Measurements from ENCODE around the gene NOLC1. TPM values are rescaled to one million over a fixed set of nuclear protein-coding genes. Genes with fewer than 3 reads are reported as not detected.

NOLC1 gene
- total RNA-seq = 100 to 1,000 TPM; 337 to 346 TPM

GRCh38 chr10:102151774-102152544, at the start of gene NOLC1:
NOLC1 (plus strand) TSS chr10:102152389; CDS start chr10:102152411, 22 bp downstream.
- no peaks in the 10 kb centered on the region for H3K27me3 Mint-ChIP-seq

GRCh38 chr10:102102421-102102820, 49.8 kb upstream of the NOLC1 start:
- no peak for DNase-seq
- peaks cover 3% of the 10 kb centered on the region for H3K36me3 Mint-ChIP-seq
- H3K9me3 Mint-ChIP-seq = no peaks in the 10 kb centered on the region
- no peaks in the 10 kb centered on the region for H3K27me3 Mint-ChIP-seq
- H3K27ac Mint-ChIP-seq = no peak overlapping the region
- peaks cover 10% of the 10 kb centered on the region for H3K4me1 Mint-ChIP-seq
- no peak overlapping the region for H3K4me3 Mint-ChIP-seq

More at GRCh38 chr10:102151774-102152544, at the start of gene NOLC1:
- peak within 1 kb of the TSS; percentile 99 for H3K4me3 Mint-ChIP-seq
- peak; percentile 99 for DNase-seq
- H3K4me1 Mint-ChIP-seq = peaks cover 46% of the 10 kb centered on the region
- H3K9me3 Mint-ChIP-seq = no peaks in the 10 kb centered on the region
- peak within 1 kb of the TSS; percentile 99 for H3K27ac Mint-ChIP-seq
- H3K36me3 Mint-ChIP-seq = peaks cover 79% of the 10 kb centered on the region

GRCh38 chr10:102106998-102107397, 45.2 kb upstream of the NOLC1 start:
- no peak overlapping the region for H3K4me3 Mint-ChIP-seq
- no peaks in the 10 kb centered on the region for H3K9me3 Mint-ChIP-seq
- H3K27ac Mint-ChIP-seq = no peak overlapping the region
- no peak for DNase-seq
- H3K4me1 Mint-ChIP-seq = peaks cover 14% of the 10 kb centered on the region
- H3K36me3 Mint-ChIP-seq = peaks cover 20% of the 10 kb centered on the region
- no peaks in the 10 kb centered on the region for H3K27me3 Mint-ChIP-seq

GRCh38 chr10:102109166-102110116, 42.7 kb upstream of the NOLC1 start:
- H3K27me3 Mint-ChIP-seq = no peaks in the 10 kb centered on the region
- DNase-seq = no peak
- no peaks in the 10 kb centered on the region for H3K9me3 Mint-ChIP-seq
- H3K27ac Mint-ChIP-seq = no peak overlapping the region
- H3K4me3 Mint-ChIP-seq = no peak overlapping the region
- peaks cover 26% of the 10 kb centered on the region for H3K4me1 Mint-ChIP-seq
- peaks cover 29% of the 10 kb centered on the region for H3K36me3 Mint-ChIP-seq

GRCh38 chr10:102111276-102111675, 40.9 kb upstream of the NOLC1 start:
- H3K27me3 Mint-ChIP-seq = no peaks in the 10 kb centered on the region
- no peak overlapping the region for H3K27ac Mint-ChIP-seq
- H3K36me3 Mint-ChIP-seq = peaks cover 27% of the 10 kb centered on the region
- no peaks in the 10 kb centered on the region for H3K9me3 Mint-ChIP-seq
- H3K4me3 Mint-ChIP-seq = no peak overlapping the region
- H3K4me1 Mint-ChIP-seq = peaks cover 31% of the 10 kb centered on the region
- no peak for DNase-seq

GRCh38 chr10:102112210-102112817, 39.9 kb upstream of the NOLC1 start:
- no peak overlapping the region for H3K27ac Mint-ChIP-seq

GRCh38 chr10:102113261-102113955, 38.8 kb upstream of the NOLC1 start:
- peak overlapping the region; percentile 84 for H3K4me3 Mint-ChIP-seq
- H3K36me3 Mint-ChIP-seq = peaks cover 30% of the 10 kb centered on the region
- no peaks in the 10 kb centered on the region for H3K27me3 Mint-ChIP-seq
- no peaks in the 10 kb centered on the region for H3K9me3 Mint-ChIP-seq
- DNase-seq = peak; percentile 10
- peaks cover 47% of the 10 kb centered on the region for H3K4me1 Mint-ChIP-seq
- H3K27ac Mint-ChIP-seq = peak overlapping the region; percentile 80

More at GRCh38 chr10:102112210-102112817, 39.9 kb upstream of the NOLC1 start:
- H3K9me3 Mint-ChIP-seq = no peaks in the 10 kb centered on the region
- H3K4me1 Mint-ChIP-seq = peaks cover 40% of the 10 kb centered on the region
- no peaks in the 10 kb centered on the region for H3K27me3 Mint-ChIP-seq
- no peak for DNase-seq
- peaks cover 27% of the 10 kb centered on the region for H3K36me3 Mint-ChIP-seq
- peak overlapping the region; percentile 84 for H3K4me3 Mint-ChIP-seq

GRCh38 chr10:102113956-102114857, 38.0 kb upstream of the NOLC1 start:
- peak overlapping the region; percentile 84 for H3K4me3 Mint-ChIP-seq
- DNase-seq = peak; percentile 29
- no peaks in the 10 kb centered on the region for H3K27me3 Mint-ChIP-seq
- peak overlapping the region; percentile 96 for H3K27ac Mint-ChIP-seq
- H3K9me3 Mint-ChIP-seq = no peaks in the 10 kb centered on the region
- H3K4me1 Mint-ChIP-seq = peaks cover 52% of the 10 kb centered on the region
- peaks cover 30% of the 10 kb centered on the region for H3K36me3 Mint-ChIP-seq

- peak overlapping the region; percentile 84 for H3K4me3 Mint-ChIP-seq
- H3K9me3 Mint-ChIP-seq = no peaks in the 10 kb centered on the region
- DNase-seq = peak; percentile 86
- H3K36me3 Mint-ChIP-seq = peaks cover 25% of the 10 kb centered on the region
- peak overlapping the region; percentile 96 for H3K27ac Mint-ChIP-seq
- H3K4me1 Mint-ChIP-seq = peaks cover 52% of the 10 kb centered on the region
- H3K27me3 Mint-ChIP-seq = no peaks in the 10 kb centered on the region
These were observed 37.1 kb upstream of the NOLC1 start for GRCh38 chr10:102114861-102115618.

- peaks cover 52% of the 10 kb centered on the region for H3K4me1 Mint-ChIP-seq
- H3K36me3 Mint-ChIP-seq = peaks cover 21% of the 10 kb centered on the region
- H3K27me3 Mint-ChIP-seq = no peaks in the 10 kb centered on the region
- peak overlapping the region; percentile 84 for H3K4me3 Mint-ChIP-seq
- no peak for DNase-seq
- peak overlapping the region; percentile 96 for H3K27ac Mint-ChIP-seq
- no peaks in the 10 kb centered on the region for H3K9me3 Mint-ChIP-seq
These were observed 36.4 kb upstream of the NOLC1 start for GRCh38 chr10:102115775-102116174.

- peak overlapping the region; percentile 38 for H3K4me3 Mint-ChIP-seq
- H3K27me3 Mint-ChIP-seq = no peaks in the 10 kb centered on the region
- no peaks in the 10 kb centered on the region for H3K9me3 Mint-ChIP-seq
- peak overlapping the region; percentile 96 for H3K27ac Mint-ChIP-seq
- peaks cover 61% of the 10 kb centered on the region for H3K4me1 Mint-ChIP-seq
- DNase-seq = no peak
- peaks cover 13% of the 10 kb centered on the region for H3K36me3 Mint-ChIP-seq
These were observed 35.5 kb upstream of the NOLC1 start for GRCh38 chr10:102116656-102117055.

GRCh38 chr10:102117391-102118159, 34.6 kb upstream of the NOLC1 start:
- peak; percentile 76 for DNase-seq
- H3K9me3 Mint-ChIP-seq = no peaks in the 10 kb centered on the region
- peaks cover 58% of the 10 kb centered on the region for H3K4me1 Mint-ChIP-seq
- H3K4me3 Mint-ChIP-seq = peak overlapping the region; percentile 92
- peak overlapping the region; percentile 96 for H3K27ac Mint-ChIP-seq
- peaks cover 13% of the 10 kb centered on the region for H3K36me3 Mint-ChIP-seq
- no peaks in the 10 kb centered on the region for H3K27me3 Mint-ChIP-seq
